ENCODE data around the gene PEX14. TPM values are rescaled to one million over a fixed set of nuclear protein-coding genes. Genes with fewer than 3 reads are reported as not detected.

PEX14 gene
- total RNA-seq, 1 experiment from 2014 or later: 29.3 TPM

DNA sequence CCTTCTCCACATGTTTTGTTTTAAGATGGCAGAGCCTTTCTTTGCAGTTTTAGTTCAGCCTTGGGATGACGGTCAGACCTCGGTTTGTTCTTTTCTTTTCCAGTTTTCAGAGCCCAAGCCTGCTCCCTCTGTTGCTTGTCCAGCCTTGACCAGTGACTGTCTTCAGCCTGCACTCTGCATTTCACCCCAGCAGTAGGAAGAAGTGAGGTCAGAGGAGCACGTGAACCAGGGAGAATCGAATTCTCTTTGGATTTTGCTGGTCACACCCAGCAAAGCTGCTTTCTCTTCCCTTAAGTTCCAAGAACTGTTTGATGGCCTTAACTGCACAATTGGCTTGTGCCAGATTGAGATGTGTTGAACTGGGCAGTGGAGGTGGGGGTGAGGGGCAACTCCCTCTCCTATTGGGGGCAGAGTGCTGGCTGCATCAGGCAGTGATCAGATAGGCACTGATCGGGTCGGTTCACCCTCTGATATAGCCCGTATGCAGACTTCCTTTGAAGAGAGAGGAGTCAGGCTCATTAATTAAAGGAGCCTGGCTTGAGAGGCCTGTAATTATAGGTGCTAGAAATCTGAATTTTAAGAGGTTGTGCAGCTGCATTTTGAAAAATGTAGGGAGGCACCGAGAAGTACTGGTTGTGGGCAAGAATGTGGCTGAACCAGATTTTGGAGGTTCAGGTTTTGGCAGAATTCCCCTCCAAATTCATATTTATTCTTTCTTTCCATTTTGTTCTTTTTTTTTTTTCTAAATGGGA, 42.4 kb downstream of the PEX14 start (continued):
- TF ChIP-seq ZNF274 (IDR thresholded peaks at IDR 0.05; ENCODE audit: low read depth, low read length): no peak
- no peak for TF ChIP-seq SRF (IDR thresholded peaks at IDR 0.05; ENCODE audit: low read depth)
- no peak for TF ChIP-seq ZFX (IDR thresholded peaks at IDR 0.05)
- TF ChIP-seq, protein P1, sequence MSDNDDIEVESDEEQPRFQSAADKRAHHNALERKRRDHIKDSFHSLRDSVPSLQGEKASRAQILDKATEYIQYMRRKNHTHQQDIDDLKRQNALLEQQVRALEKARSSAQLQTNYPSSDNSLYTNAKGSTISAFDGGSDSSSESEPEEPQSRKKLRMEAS (IDR thresholded peaks at IDR 0.05): no peak
- TF ChIP-seq SIN3A (IDR thresholded peaks at IDR 0.05; ENCODE audit: low read depth): no peak

- POLR2A ChIA-PET: no interaction called here
- H3K27ac ChIP-seq (ENCODE audit: low read depth, low read length): no peak overlapping the region
- BruUV-seq (replicated peaks): no TSS peak
- H4K20me1 ChIP-seq (ENCODE audit: insufficient read depth): no peaks in the 10 kb centered on the region
- no peaks in the 10 kb centered on the region for H3K4me1 ChIP-seq (ENCODE audit: control insufficient read depth in 1 of 2, insufficient read depth in 2 of 2, low read length in 2 of 2)
- H3K36me3 ChIP-seq (ENCODE audit: control insufficient read depth in 1 of 2, insufficient read depth in 2 of 2, low read length in 2 of 2): no peaks in the 10 kb centered on the region
- H3K9ac ChIP-seq (ENCODE audit: low read length): no peak overlapping the region
- RAD21 ChIA-PET (ENCODE audit: low non-redundant PET in 1 of 2, low total read pairs in 2 of 2, uncharacterized antibody in 2 of 2, unreplicated experiment in 2 of 2): no interaction called here
- ATAC-seq (no peak), DNase-seq (ENCODE audit: low read depth, low spot score) (no peak)
- intact Hi-C loops (cut with micrococcal nuclease): no loop called here
- no peaks in the 10 kb centered on the region for H3K9me3 ChIP-seq (ENCODE audit: control insufficient read depth in 1 of 2, insufficient read depth in 1 of 2, low read depth in 1 of 2, low read length in 2 of 2)
- no peak overlapping the region for H3K4me3 ChIP-seq (replicated peaks in 1 of 2; ENCODE audit: low read depth in 1 of 2, low read length in 2 of 2)
- H3K79me2 ChIP-seq (ENCODE audit: insufficient read depth, low read length): peaks cover 73% of the 10 kb centered on the region
- no peak overlapping the region for H2AFZ ChIP-seq (ENCODE audit: low read depth, low read length, poor library complexity, severe bottlenecking)
- no peak overlapping the region for H3K4me2 ChIP-seq (ENCODE audit: low read length)
- no peaks in the 10 kb centered on the region for H3K9me2 ChIP-seq (ENCODE audit: insufficient read depth)
- CTCF ChIA-PET: no interaction called here
- H3K27me3 ChIP-seq (ENCODE audit: insufficient read depth, low read length): no peaks in the 10 kb centered on the region
- no peak for TF ChIP-seq SP1 (IDR thresholded peaks at IDR 0.05; ENCODE audit: low read depth)
- no peak for TF ChIP-seq EZH2 (IDR thresholded peaks at IDR 0.05)
- TF ChIP-seq JUND (IDR thresholded peaks at IDR 0.05): no peak
- no peak for TF ChIP-seq ZNF274 (IDR thresholded peaks at IDR 0.05; ENCODE audit: low read depth, low read length)
- TF ChIP-seq ELF1 (IDR thresholded peaks at IDR 0.05; ENCODE audit: borderline replicate concordance, low read depth): no peak
- TF ChIP-seq SIN3A (IDR thresholded peaks at IDR 0.05; ENCODE audit: low read depth): no peak
- TF ChIP-seq, protein P2, sequence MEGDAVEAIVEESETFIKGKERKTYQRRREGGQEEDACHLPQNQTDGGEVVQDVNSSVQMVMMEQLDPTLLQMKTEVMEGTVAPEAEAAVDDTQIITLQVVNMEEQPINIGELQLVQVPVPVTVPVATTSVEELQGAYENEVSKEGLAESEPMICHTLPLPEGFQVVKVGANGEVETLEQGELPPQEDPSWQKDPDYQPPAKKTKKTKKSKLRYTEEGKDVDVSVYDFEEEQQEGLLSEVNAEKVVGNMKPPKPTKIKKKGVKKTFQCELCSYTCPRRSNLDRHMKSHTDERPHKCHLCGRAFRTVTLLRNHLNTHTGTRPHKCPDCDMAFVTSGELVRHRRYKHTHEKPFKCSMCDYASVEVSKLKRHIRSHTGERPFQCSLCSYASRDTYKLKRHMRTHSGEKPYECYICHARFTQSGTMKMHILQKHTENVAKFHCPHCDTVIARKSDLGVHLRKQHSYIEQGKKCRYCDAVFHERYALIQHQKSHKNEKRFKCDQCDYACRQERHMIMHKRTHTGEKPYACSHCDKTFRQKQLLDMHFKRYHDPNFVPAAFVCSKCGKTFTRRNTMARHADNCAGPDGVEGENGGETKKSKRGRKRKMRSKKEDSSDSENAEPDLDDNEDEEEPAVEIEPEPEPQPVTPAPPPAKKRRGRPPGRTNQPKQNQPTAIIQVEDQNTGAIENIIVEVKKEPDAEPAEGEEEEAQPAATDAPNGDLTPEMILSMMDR (IDR thresholded peaks at IDR 0.05 in 2 of 3, conservative IDR thresholded peaks at IDR 0.05 in 1 of 3; ENCODE audit: borderline replicate concordance in 1 of 3, insufficient read depth in 1 of 3, low read depth in 2 of 3, low read length in 2 of 3): no peak
- TF ChIP-seq, protein P3, sequence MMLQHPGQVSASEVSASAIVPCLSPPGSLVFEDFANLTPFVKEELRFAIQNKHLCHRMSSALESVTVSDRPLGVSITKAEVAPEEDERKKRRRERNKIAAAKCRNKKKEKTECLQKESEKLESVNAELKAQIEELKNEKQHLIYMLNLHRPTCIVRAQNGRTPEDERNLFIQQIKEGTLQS (IDR thresholded peaks at IDR 0.05): no peak
- TF ChIP-seq, protein P4, sequence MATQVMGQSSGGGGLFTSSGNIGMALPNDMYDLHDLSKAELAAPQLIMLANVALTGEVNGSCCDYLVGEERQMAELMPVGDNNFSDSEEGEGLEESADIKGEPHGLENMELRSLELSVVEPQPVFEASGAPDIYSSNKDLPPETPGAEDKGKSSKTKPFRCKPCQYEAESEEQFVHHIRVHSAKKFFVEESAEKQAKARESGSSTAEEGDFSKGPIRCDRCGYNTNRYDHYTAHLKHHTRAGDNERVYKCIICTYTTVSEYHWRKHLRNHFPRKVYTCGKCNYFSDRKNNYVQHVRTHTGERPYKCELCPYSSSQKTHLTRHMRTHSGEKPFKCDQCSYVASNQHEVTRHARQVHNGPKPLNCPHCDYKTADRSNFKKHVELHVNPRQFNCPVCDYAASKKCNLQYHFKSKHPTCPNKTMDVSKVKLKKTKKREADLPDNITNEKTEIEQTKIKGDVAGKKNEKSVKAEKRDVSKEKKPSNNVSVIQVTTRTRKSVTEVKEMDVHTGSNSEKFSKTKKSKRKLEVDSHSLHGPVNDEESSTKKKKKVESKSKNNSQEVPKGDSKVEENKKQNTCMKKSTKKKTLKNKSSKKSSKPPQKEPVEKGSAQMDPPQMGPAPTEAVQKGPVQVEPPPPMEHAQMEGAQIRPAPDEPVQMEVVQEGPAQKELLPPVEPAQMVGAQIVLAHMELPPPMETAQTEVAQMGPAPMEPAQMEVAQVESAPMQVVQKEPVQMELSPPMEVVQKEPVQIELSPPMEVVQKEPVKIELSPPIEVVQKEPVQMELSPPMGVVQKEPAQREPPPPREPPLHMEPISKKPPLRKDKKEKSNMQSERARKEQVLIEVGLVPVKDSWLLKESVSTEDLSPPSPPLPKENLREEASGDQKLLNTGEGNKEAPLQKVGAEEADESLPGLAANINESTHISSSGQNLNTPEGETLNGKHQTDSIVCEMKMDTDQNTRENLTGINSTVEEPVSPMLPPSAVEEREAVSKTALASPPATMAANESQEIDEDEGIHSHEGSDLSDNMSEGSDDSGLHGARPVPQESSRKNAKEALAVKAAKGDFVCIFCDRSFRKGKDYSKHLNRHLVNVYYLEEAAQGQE (IDR thresholded peaks at IDR 0.05; ENCODE audit: low read depth): no peak
- no peak for TF ChIP-seq CEBPB (IDR thresholded peaks at IDR 0.05; ENCODE audit: low read depth)
- no peak for TF ChIP-seq RAD21 (IDR thresholded peaks at IDR 0.05; ENCODE audit: low read depth)
- no peak for TF ChIP-seq SRF (IDR thresholded peaks at IDR 0.05; ENCODE audit: low read depth)
- no peak for TF ChIP-seq YY1 (IDR thresholded peaks at IDR 0.05; ENCODE audit: extremely low read depth, insufficient replicate concordance, low read depth, low read length)
- no peak for TF ChIP-seq FOSL1 (IDR thresholded peaks at IDR 0.05; ENCODE audit: low read depth)
- no peak for TF ChIP-seq POLR2A (IDR thresholded peaks at IDR 0.05; ENCODE audit: borderline replicate concordance, extremely low read depth, insufficient read depth, insufficient read length)
- no peak for TF ChIP-seq ZBTB33 (IDR thresholded peaks at IDR 0.05; ENCODE audit: extremely low read depth, insufficient replicate concordance, low read length)
Observed at GRCh38 chr1:10517677-10517982, 42.9 kb downstream of the PEX14 start.
